GM11168 (cell line): Measurements from ENCODE around the gene TMOD2.

Experiments used
- in situ Hi-C: fragments of 300-500 bp; cut with MboI; formaldehyde crosslinking; loops from one replicate; pipeline ENCODE4 v1.12.0; 2022; ENCODE audit warnings: low sequenced_read_pairs; ENCODE audit not compliant: unreplicated experiment

TMOD2 gene

GRCh38 chr15:51750792-51751696 is at the start of gene TMOD2:
Gene TMOD2 (plus strand): TSS chr15:51751597. CDS start chr15:51766442, 14,845 bp downstream.
- in situ Hi-C loops = no loop called here

DNA sequence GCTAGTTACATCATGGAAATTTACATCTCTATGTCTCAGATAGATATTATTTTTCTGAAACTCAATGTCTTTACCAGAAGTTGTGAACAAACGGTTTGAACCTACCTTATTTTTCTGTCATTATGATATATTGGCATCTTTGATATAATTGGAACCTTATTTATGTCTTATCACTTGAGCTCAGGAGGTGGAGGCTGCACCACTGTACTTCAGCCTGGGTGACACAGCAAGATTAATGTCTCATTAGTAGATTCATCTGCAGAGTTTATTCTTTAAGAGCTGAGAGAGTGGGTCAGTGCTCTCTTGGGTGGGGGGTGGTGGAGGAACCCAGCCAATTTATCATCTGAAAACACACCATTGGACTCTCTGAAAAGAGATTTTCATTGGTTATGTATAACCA is 48.7 kb upstream of the TMOD2 start:
- in situ Hi-C loops = no loop called here

DNA sequence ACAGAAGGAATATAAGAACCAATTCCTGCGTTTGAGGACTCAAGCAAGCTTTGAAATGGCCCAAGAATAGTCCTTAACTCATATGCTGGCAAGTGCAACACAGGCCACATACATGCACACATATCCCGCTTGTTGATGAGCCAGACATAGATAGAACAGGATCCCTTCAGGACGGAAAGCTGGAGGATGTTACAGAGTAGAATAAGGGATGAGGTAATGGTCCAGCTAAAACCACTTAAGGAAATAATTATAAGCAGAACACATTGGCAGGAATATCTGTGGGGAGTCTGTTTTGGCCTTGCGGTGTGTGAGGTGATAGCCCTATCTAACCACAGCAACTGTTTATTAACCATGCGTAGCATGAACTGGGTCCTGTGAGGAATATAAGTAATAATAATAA is 45.1 kb upstream of the TMOD2 start:
- in situ Hi-C loops = no loop called here

DNA sequence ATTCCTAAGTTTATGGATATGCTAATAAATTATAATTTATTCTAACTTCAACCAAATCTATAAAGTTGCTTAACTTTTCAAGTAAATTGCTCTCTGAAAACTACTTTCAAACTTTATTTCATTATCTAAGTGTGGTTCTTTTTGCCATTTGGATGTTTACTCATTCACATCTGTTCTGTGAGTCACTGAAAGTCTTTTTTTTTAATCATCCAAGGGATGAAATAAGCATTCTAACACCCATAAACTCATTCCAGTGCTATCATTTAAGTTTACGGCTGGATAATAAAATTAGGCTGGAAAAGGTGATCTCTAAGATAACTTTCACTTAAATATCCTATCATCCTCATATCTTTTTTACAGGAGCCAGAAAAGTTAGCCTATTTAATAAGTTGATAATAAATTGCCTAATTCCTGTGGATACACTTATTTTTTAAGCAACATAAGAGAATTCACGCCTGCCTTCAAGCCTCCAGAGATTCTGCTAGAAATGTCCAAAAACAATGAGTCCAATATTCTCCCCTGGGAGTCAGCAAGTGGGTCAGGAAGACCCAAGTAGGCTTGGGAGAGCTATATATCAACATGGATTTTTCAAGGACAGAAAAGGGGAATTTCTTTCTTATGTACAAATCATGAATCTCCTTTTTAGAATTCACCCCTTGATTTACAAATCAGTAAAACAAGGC is 44.3 kb upstream of the TMOD2 start:
- in situ Hi-C loops = no loop called here

DNA sequence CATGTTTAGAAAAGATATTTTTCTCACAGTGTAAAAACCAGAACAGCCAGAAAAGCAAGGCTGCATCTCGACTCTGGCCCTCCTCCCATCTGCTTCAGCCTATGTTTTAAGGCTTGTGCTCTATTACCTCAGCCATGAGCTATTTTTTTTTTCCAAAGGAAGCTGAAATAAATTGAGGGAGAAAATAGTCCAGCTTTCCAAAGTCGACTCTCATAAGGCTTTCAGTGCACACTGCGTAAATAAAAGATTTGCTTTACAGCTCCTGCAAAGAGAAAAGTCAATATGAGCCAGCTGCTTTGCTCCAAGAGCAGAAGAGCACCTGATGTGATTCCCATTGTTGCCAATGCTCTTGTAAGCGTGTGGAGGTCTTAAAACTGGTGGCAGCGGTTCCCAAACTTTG is 43.4 kb upstream of the TMOD2 start:
- in situ Hi-C loops = no loop called here

DNA sequence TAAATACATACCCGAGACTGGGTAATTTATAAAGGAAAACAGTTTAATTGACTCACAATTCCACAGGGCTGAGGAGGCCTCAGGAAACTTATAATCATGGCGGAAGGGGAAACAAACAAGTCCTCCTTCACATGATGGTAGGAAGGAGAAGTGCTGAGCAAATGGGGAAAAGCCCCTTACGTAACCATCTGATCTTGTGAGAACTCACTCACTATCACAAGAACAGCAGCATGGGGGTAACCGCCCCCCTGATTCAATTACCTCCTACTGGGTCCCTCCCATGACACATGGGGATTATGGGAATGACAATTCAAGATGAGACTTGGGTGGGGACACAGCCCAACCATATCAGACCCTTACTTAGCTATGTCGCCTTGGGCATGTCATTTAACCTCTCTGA is 42.4 kb upstream of the TMOD2 start:
- in situ Hi-C loops = no loop called here

DNA sequence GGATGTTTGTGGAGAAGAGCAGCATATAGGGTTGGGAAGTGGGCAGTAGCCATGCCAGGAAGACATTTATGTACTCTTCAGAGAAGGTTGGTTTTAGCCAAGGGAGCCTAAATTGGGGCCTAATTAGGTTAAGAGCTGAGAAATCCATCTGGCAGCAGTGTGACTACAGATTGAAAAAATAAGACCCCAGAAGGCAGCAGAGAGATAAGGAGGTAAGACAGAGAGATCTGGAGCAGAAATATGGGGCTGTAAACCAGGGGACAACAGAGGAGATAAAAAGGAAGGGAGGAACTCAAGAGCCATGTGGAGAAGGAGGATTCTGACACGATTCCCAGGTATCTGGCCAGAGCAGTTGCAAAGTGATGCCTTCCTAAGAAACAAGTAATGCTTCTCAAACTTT is 37.2 kb upstream of the TMOD2 start:
- in situ Hi-C loops = no loop called here

GRCh38 chr15:51714911-51715310 is 36.5 kb upstream of the TMOD2 start:
- in situ Hi-C loops = no loop called here

- in situ Hi-C loops = no loop called here
Observed at GRCh38 chr15:51718219-51718618, 33.2 kb upstream of the TMOD2 start.

- in situ Hi-C loops = no loop called here
Observed at GRCh38 chr15:51718746-51719145, 32.7 kb upstream of the TMOD2 start.

GRCh38 chr15:51720201-51720995 is 31.0 kb upstream of the TMOD2 start:
- in situ Hi-C loops = no loop called here

DNA sequence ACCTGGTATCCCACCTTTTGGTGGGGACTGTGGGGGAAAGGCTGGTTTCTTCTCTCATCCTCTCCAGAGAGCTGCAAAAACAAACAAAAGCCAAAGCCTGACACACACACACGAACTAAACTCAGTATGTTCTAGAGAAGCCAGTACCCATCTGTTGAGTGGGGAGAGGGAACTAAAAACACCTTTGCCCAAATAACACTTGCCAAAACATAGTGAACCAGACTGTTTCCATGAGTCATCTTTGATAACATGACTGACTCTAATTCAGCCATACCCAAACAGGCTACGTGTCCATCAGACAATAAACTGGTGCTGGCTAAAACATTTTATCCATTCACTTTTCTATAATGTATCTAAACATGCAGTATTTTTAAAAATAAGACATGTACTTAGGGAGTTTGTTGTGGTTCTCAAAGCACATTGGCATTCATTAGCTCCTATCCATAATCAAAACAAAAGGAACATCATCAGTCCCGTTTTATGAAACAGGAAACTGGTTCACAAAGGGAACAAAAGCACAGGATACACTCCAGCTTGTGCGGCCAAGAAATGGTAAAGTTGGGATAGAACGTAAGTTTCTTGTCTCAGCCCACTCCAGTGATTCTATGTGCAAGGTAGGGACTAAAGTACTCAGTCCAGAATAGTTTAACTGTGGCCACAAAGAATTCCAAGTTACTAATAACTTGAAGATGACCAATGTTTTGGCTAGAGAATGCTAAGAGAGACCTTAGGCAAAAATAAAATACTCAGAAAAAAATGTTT is 30.0 kb upstream of the TMOD2 start:
- in situ Hi-C loops = no loop called here

DNA sequence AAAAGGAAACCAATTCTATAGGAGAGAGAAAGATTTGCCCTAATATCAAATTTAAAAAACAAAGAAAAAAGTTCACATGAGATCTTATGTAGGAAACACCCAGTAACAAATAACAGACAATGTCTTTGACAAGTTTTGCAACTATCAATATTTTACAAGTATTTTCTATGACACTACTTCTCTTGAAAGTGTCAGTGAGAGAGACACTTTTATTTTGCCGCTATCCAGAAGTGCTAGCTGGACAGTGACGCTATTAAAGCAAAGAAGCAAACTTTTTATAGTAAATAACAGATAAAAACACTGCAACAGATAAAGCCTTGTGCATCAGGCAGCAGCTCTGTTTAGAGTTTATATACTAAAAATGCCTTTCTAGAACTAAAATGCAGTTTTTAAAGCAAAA is 27.2 kb upstream of the TMOD2 start:
- in situ Hi-C loops = no loop called here

DNA sequence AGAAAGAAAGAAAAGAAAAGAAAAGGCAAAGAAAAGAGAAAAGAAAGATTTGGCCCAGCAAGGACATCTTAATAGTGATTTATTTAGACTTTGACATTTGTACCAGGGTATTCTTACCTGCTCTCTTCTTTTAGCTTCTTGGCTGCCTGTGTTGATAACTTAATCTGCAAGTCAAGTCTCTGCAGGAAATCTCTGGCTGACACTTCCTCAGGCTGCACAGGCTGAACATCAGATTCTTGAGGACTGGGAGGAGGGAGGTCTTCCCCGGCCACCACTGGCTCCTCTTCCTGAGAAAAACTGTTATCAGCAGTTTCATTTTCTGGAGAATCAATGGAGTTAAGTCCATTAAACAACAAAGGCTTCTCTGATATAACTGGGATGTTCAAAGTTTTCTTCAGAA is 26.7 kb upstream of the TMOD2 start:
- in situ Hi-C loops = no loop called here

- in situ Hi-C loops = no loop called here
Observed at GRCh38 chr15:51726302-51727073, 24.9 kb upstream of the TMOD2 start.

DNA sequence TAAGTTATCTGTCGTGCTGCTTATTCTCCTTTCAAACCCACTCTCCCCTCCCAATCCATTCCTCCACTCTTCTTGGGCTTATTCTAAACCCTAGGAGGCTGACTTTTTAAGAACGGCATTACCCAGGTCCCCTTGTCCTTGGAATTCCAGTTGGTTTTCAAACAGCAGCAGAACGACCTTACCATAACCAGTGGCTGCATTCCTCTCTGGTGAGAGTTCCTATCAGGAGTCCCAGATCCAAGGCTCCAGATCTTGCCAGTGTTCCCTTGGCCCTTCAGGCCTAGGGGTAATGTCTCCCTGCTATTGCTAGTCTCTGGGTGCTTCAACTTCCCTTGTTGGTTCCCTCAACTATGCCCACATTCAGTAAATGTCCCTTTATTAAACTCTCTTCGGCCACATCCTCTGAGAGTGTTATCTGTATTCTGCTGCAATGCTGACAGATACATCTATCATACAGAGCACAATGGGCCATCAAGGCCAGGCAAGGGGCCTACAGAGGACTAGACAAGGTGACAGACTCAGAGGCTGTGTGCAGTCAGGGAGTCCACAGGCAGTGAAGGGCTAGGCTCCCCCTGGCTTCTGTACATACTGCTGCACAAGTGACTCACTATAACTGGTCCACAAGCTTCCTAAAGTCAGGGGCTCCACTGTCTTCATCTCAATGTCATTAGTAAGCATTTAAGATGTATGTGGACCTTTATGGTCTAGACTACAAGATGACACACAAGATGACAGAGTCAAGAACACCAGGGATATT is 24.1 kb upstream of the TMOD2 start:
- in situ Hi-C loops = no loop called here

DNA sequence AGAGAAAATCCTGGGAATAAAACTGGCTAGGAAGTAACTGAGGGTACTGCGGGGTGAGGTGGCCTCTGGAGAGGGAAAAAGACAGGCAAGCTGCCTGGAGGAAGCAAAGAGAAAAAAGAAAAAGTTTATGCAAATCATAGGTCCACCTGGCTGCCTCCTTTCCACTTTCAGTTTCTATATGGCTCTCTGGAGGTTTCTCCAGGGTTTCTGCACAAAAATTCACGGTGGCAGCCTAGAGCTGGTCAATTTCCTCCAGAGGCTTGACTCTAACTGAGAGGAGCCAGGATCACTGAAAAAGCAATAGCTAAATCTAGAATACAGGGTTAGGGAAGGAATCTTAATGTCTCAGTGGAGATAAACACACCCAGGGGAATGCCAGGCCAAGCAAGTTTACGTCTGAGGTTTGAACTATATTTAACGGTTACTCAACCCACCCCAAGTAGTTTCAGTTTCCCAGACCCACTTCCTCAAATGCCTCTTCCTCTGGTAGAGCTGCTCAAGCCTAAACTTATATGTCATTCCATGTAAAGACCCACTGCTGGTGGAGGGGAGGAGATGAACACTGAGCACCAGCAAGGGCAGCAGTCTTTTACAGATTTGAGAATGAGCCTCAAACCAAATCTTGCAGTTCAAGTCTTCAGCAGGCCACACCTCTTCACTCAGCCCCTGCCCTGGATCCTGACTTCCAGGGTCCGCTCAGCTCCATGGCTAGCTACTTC is 19.7 kb upstream of the TMOD2 start:
- in situ Hi-C loops = no loop called here

- in situ Hi-C loops = no loop called here
Observed at GRCh38 chr15:51732646-51733045, 18.8 kb upstream of the TMOD2 start.
